HL-60 (cell line): Measurements from ENCODE around the gene UGCG.

Experiments
- DNase-seq, 2 experiments: peaks; one replicate each; pipeline ENCODE4 v3.0.0-alpha.2; 2010 to 2020; ENCODE audit warnings: low read depth in 1 of 2, low spot score in 1 of 2
- H3K27ac ChIP-seq: fragments of 250-450 bp; sonication (Bioruptor Pico); replicated peaks from 2 replicates; pipeline ENCODE4 v1.5.1; 2020; ENCODE audit warnings: mild to moderate bottlenecking, moderate library complexity
- H3K27me3 ChIP-seq: fragments of 250-450 bp; sonication (Bioruptor Pico); 2 replicates; pipeline ENCODE4 v1.5.1; 2021; ENCODE audit warnings: mild to moderate bottlenecking, moderate library complexity; ENCODE audit not compliant: insufficient read depth, poor library complexity, severe bottlenecking
- H3K4me3 ChIP-seq: replicated peaks from 2 replicates; pipeline ENCODE4 v1.5.1; 2011; ENCODE audit warnings: mild to moderate bottlenecking, control low read depth, low read length; ENCODE audit not compliant: insufficient read depth
- GABPA ChIP-seq: IDR thresholded peaks from 2 replicates; pipeline ENCODE4 v1.6.1; 2012; ENCODE audit warnings: low read depth
- POLR2AphosphoS5 ChIP-seq: IDR thresholded peaks from 2 replicates; pipeline ENCODE4 v1.6.1; 2012; ENCODE audit warnings: low read depth
- REST ChIP-seq: IDR thresholded peaks from 2 replicates; pipeline ENCODE4 v1.6.1; 2012; ENCODE audit warnings: low read depth; ENCODE audit not compliant: insufficient replicate concordance
- SPI1 ChIP-seq: IDR thresholded peaks from 2 replicates; pipeline ENCODE4 v1.6.1; 2012; ENCODE audit warnings: low read depth, mild to moderate bottlenecking, borderline replicate concordance
- TF ChIP-seq, protein P1 (sequence below): IDR thresholded peaks from one replicate; pipeline ENCODE4 v1.5.1; 2011; ENCODE audit warnings: low read length, control low read depth, inconsistent platforms; ENCODE audit not compliant: insufficient read depth

Gene UGCG

GRCh38 chr9:111853450-111853827, 43.2 kb upstream of the UGCG start:
- H3K27ac ChIP-seq: no peak overlapping the region
- TF ChIP-seq SPI1 (no peak), GABPA (no peak), POLR2AphosphoS5 (no peak), REST (no peak)
- TF ChIP-seq, protein P1, sequence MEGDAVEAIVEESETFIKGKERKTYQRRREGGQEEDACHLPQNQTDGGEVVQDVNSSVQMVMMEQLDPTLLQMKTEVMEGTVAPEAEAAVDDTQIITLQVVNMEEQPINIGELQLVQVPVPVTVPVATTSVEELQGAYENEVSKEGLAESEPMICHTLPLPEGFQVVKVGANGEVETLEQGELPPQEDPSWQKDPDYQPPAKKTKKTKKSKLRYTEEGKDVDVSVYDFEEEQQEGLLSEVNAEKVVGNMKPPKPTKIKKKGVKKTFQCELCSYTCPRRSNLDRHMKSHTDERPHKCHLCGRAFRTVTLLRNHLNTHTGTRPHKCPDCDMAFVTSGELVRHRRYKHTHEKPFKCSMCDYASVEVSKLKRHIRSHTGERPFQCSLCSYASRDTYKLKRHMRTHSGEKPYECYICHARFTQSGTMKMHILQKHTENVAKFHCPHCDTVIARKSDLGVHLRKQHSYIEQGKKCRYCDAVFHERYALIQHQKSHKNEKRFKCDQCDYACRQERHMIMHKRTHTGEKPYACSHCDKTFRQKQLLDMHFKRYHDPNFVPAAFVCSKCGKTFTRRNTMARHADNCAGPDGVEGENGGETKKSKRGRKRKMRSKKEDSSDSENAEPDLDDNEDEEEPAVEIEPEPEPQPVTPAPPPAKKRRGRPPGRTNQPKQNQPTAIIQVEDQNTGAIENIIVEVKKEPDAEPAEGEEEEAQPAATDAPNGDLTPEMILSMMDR: no peak
- H3K4me3 ChIP-seq: no peak overlapping the region
- no peaks in the 10 kb centered on the region for H3K27me3 ChIP-seq
- DNase-seq: no peak

DNA sequence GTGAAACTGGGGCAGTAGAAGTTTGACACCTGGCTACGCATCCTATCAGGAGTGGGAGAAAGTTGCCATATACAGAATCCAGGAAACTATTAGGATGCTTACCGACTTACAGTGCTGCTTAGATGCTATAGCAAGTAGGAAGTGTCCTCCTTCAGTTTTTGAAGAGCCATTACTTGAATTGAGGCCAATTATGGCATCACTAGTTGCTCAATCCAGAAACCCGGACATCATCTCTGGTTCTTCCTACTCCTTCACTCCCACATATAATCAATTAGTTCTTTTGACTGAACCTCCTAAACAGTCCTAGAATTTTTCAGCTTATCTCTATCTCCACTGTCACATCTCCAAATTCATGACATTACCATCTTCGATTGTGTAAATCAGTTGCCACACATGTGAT, 41.8 kb upstream of the UGCG start:
- TF ChIP-seq GABPA (no peak), SPI1 (no peak), POLR2AphosphoS5 (no peak), REST (no peak)
- TF ChIP-seq, protein P1: no peak

GRCh38 chr9:111857555-111858211, 38.9 kb upstream of the UGCG start:
- no peak overlapping the region for H3K4me3 ChIP-seq
- H3K27me3 ChIP-seq: no peaks in the 10 kb centered on the region
- DNase-seq: no peak
- H3K27ac ChIP-seq: no peak overlapping the region
- TF ChIP-seq REST (no peak), GABPA (no peak), SPI1 (no peak), POLR2AphosphoS5 (no peak)
- TF ChIP-seq, protein P1: no peak

More for the DNA sequence above, 41.8 kb upstream of the UGCG start:
- DNase-seq: peak in 1 of 2 experiments; percentile 15
- H3K4me3 ChIP-seq: no peak overlapping the region
- H3K27me3 ChIP-seq: no peaks in the 10 kb centered on the region
- no peak overlapping the region for H3K27ac ChIP-seq
